ENCODE data around the gene ALPK3.

Gene ALPK3

DNA sequence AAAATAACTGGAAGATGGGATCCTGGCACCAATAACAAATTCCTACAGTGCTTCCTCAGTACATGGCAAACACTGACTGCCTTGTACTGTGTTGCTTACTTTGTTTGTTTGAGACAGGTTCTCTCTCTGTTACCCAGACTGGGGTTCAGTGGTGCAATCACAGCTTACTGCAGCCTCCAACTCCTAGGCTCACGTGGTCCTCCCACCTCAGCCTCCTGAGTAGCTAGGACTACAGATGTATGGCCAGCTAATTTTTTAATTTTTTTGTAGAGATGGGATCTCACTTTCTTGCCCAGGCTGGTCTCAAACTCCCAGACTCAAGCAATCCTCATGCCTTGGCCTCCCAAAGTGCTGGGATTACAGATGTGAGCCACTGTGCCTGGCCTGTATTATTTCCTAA lies 3.7 kb upstream of the ALPK3 start:
- Histone ChIP-seq H3K9me3 (ENCODE audit: severe bottlenecking) (no peaks in the 10 kb centered on the region), H3K4me3 (ENCODE audit: low read depth, low read length) (no peak overlapping the region), H3K36me3 (no peaks in the 10 kb centered on the region; the same call in 1 of the 2 replicates), H3K27ac (no peak overlapping the region), H3K27me3 (ENCODE audit: insufficient read depth, low read depth, severe bottlenecking) (no peaks in the 10 kb centered on the region)
- TF ChIP-seq, protein P1, sequence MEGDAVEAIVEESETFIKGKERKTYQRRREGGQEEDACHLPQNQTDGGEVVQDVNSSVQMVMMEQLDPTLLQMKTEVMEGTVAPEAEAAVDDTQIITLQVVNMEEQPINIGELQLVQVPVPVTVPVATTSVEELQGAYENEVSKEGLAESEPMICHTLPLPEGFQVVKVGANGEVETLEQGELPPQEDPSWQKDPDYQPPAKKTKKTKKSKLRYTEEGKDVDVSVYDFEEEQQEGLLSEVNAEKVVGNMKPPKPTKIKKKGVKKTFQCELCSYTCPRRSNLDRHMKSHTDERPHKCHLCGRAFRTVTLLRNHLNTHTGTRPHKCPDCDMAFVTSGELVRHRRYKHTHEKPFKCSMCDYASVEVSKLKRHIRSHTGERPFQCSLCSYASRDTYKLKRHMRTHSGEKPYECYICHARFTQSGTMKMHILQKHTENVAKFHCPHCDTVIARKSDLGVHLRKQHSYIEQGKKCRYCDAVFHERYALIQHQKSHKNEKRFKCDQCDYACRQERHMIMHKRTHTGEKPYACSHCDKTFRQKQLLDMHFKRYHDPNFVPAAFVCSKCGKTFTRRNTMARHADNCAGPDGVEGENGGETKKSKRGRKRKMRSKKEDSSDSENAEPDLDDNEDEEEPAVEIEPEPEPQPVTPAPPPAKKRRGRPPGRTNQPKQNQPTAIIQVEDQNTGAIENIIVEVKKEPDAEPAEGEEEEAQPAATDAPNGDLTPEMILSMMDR (IDR thresholded peaks at IDR 0.05; ENCODE audit: low read depth, low read length), result no peak
- no peak for DNase-seq

DNA sequence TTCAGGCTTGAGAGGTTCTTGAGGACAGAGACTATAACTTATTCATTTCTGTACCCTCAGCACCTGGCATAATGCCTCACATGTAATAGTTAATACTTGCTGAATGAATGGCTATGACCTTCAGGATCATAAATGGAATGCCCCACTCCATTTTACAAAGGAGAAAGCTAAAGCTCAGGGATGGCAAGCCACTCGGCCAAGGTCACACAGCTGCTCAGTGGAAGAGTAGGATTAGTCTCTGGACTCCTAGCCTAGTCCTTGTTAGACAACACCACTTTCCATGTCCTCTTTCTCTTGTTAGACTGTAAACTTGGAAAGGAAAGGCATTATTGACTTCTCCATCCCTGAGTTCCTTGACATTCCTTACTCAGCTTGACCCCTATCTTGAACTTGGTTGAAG lies 3.2 kb upstream of the ALPK3 start:
- H3K9me3 ChIP-seq (ENCODE audit: severe bottlenecking), result no peaks in the 10 kb centered on the region
- TF ChIP-seq, protein P1 (IDR thresholded peaks at IDR 0.05; ENCODE audit: low read depth, low read length), result no peak
- DNase-seq, result no peak
- H3K27ac ChIP-seq, result no peak overlapping the region
- H3K27me3 ChIP-seq (ENCODE audit: insufficient read depth, low read depth, severe bottlenecking), result no peaks in the 10 kb centered on the region
- no peaks in the 10 kb centered on the region; the same call in 1 of the 2 replicates for H3K36me3 ChIP-seq
- H3K4me3 ChIP-seq (ENCODE audit: low read depth, low read length), result no peak overlapping the region

DNA sequence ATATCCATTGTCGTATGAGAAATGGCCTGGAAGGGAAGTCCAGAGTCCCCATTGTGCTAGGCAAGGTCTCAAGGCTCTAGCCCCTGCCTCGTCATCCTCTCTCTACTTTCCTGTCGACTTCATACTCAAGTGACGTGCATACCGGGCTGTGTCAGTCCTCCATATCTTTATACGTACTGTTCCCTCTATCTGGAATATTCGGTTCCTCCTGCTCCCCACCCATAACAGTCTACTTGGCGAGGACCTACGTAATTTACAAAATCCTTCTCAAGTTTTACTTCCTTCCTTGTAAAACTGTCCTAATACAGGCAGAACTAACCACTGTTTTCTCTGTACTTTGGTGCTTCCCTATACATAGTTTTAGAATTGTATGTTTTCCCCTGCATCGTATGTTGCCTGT lies 2.2 kb upstream of the ALPK3 start:
- DNase-seq, result no peak
- Histone ChIP-seq H3K27me3 (ENCODE audit: insufficient read depth, low read depth, severe bottlenecking) (no peaks in the 10 kb centered on the region), H3K9me3 (ENCODE audit: severe bottlenecking) (no peaks in the 10 kb centered on the region), H3K27ac (no peak overlapping the region), H3K36me3 (no peaks in the 10 kb centered on the region; the same call in 1 of the 2 replicates), H3K4me3 (ENCODE audit: low read depth, low read length) (no peak overlapping the region)
- TF ChIP-seq, protein P1 (IDR thresholded peaks at IDR 0.05; ENCODE audit: low read depth, low read length), result no peak

DNA sequence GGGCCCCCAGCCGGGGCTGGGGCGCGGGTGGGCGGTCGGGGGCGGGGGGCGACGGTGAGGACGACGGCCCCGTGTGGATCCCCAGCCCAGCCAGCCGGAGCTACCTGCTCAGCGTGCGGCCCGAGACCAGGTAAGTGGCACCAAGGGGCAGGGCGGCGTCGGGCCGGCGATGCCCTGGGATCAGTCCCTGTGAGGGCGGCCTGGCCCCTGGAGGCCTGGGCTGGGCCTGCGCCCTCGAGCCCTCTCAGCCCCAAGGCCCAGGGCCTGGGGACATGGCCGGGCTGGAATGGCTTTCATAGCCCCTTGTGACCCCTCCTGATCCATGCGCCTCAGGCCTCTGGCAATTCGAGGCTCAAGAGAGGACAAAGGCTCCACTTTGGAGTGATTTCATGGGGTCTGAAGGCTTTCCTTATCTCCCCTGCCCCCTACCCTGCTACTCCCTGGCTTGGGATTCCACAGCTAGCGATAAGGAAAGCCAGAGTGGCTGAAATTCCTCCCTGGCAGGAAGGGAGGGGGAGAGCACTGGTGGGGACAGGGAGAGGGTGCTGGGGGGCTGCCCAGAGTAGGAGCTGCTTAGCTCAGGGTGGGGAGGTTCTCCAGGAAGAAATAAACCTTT lies 418 bp downstream of the ALPK3 start:
- Histone ChIP-seq H3K9me3 (ENCODE audit: severe bottlenecking) (no peaks in the 10 kb centered on the region), H3K27me3 (ENCODE audit: insufficient read depth, low read depth, severe bottlenecking) (no peaks in the 10 kb centered on the region), H3K4me3 (ENCODE audit: low read depth, low read length) (peak overlapping the region; percentile 51), H3K36me3 (peaks cover 12% of the 10 kb centered on the region), H3K27ac (peak overlapping the region; percentile 90)
- TF ChIP-seq, protein P1 (IDR thresholded peaks at IDR 0.05; ENCODE audit: low read depth, low read length), result no peak
- DNase-seq, result peak; percentile 43

DNA sequence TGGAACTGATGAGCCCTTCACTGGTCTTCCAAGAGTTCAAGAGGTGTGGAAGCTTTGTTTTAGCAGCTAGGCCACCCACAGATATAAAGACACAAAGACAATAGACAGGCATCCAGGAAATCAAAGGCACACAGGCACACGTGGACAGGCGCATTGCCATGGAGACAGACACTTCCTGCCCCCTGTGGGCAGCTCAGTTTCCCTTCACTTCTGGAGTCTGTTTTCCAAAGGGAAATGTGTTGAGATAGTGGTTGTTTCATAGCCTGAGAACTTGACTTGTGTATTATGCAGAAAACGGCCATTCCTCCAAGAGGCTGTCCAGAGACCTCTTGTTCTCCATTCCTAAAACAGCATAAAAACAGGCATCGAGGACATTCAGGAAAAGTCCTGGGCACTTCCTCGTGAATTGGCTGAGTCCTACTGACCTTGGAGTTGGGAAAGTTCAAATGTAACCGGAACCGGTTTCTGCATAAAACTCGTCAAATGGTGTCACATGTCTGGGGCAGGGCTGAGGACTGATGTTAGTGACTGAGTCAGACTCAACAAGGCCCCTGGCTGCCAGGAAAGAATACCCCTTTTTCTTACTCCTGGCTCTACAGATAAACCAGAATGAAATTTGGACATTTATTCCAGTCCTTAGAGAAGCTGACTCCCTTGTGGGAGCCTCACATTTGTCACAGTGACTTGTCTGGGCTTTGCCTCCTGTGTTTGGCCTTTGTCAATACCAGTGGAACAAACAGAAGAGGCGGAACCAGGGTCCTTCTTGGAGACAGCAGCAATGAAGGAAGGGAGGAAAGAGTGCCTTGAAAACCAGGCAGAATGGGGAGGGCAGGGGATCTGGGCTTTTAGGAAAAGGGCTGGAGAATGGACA lies 1.3 kb downstream of the ALPK3 start:
- TF ChIP-seq, protein P1 (IDR thresholded peaks at IDR 0.05; ENCODE audit: low read depth, low read length), result 0 out of 2 replicates have a peak, but pooled peaks have one; percentile 1
- H3K27ac ChIP-seq, result peak overlapping the region; percentile 90
- no peaks in the 10 kb centered on the region for H3K27me3 ChIP-seq (ENCODE audit: insufficient read depth, low read depth, severe bottlenecking)
- DNase-seq, result peak; percentile 39
- H3K4me3 ChIP-seq (ENCODE audit: low read depth, low read length), result peak overlapping the region; percentile 51
- peaks cover 19% of the 10 kb centered on the region for H3K36me3 ChIP-seq
- H3K9me3 ChIP-seq (ENCODE audit: severe bottlenecking), result no peaks in the 10 kb centered on the region
